ENCODE data around the gene TRERF1.

DNA sequence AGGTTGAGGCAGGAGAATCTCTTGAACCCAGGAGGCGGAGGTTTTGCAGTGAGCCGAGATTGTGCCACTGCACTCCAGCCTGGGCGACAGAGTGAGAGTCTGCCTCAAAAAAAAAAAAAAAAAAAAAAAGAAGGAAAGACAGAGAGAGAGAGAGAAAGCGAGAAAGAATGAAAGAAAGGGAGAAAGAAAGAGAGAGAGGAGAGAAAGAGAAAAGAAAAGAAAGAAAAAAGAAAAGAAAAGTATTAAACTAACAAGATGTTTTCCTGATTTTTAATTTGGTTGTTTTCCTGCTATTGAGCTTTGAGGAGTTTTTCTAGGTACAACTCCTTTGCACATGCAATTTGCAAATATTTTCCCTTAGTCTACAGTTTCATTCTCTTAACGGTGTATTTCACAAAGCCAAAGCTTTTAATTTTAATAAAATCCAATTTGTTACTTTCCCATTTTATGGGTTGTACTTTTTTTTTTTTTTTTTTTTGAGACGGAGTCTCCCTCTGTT lies 10.8 kb upstream of the TRERF1 start:
- TF ChIP-seq TAF1 (IDR thresholded peaks at IDR 0.05; ENCODE audit: borderline replicate concordance, low read depth, low read length) (no peak), POLR2A (IDR thresholded peaks at IDR 0.05; ENCODE audit: low read depth, low read length) (no peak), POLR2AphosphoS5 (IDR thresholded peaks at IDR 0.05; ENCODE audit: low read depth, low read length) (no peak)
